GM21515 (cell line): ENCODE data around the gene KIAA1671.

Experiments
- ATAC-seq: cut with Tn5 transposase; IDR thresholded peaks from one replicate; pipeline ENCODE4 v1.9.1; 2021; ENCODE audit not compliant: unreplicated experiment

KIAA1671 gene

DNA sequence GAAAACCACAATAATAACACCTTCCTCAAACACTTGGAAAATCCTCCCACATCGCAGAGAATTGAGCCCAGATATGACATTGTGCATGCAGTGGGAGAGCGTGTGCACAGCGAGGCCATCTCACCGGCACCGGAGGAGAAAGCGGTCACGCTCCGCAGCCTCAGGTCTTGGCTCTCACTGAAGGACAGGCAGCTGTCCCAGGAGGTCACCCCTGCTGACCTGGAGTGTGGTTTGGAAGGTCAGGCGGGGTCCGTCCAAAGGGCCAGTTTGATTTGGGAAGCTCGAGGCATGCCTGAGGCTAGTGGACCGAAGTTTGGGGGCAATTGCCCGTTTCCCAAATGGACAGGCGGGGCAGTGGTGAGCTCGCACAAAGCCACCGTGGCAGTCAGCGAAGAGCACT, 86.7 kb downstream of the KIAA1671 start:
- ATAC-seq, result no peak

GRCh38 chr22:25039754-25040153, 87.2 kb downstream of the KIAA1671 start:
- no peak for ATAC-seq

- ATAC-seq, result no peak
Measured at GRCh38 chr22:25045159-25045558, 92.6 kb downstream of the KIAA1671 start.

- ATAC-seq, result no peak
Measured at GRCh38 chr22:25048071-25048470, 95.6 kb downstream of the KIAA1671 start.

DNA sequence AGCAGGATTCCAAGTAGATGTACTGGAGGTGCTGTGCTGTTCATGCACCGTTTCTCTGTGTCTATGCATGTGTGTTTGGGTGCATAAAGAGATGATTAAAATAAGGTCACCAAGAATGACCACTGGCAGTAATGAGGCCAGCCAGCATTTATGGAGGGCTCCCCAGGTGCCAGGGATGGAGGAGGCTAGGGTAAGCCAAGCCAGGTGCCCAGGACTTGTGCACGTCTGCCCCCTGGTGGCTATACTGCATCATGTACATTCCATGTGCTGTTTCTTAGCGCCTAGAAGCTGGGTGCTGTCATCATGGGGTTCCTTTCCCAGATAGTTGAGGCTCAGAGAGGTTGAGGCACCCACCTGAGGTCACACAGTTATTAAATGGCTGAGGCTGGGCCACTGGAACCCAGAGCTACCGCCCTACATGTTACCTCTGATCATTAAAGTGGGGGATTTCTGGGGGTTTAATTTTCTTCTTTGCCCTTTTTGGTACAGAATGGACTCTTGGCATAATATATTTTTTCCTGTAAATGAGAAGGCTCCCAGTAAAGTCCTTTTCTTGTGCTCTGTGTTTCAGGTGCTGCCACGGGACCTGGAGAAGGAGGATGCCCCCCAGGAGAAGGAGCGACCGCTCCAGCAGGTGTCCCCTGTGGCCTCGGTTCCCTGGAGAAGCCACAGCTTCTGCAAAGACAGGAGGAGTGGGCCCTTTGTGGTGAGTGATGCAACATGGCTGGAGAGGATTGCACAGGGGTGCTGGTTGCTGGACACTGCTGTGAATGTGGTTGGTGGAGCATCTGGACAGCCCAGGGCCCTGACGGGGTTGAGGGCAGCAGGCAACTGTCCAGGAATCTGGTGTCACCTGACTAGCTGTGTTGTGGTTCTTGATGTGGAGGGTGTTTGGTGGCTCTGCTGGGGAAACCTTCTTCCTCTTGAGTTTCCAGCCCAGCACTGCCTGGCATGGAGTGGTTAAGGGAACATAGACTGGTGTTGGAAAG, 96.4 kb downstream of the KIAA1671 start:
- ATAC-seq, result peak; percentile 49

GRCh38 chr22:25049770-25050169, 97.3 kb downstream of the KIAA1671 start:
- ATAC-seq, result no peak

- no peak for ATAC-seq
Measured at GRCh38 chr22:25050566-25050965, 98.0 kb downstream of the KIAA1671 start.

DNA sequence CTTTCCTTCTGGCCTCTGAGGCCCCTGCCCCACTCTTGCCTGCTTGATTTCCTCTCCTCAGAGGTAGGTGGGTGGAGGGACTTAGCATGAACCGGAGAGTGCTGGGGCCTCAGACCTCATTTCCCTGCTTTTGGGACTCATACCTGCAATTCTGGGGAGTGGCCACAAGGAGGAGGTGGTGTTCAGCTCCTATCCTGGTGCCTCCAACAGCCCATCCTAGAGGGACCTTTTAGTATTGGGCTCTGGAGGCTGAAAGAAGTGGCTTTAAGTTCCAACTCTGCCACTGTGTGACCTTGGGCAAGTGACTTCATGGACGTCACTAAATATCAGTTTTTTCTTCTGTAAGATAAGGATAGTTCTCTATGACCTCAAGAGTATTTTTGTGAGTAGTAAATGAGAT, 98.6 kb downstream of the KIAA1671 start:
- ATAC-seq, result no peak

GRCh38 chr22:25051983-25052710, 99.6 kb downstream of the KIAA1671 start:
- ATAC-seq, result no peak

GRCh38 chr22:25053153-25053805, 100.8 kb downstream of the KIAA1671 start:
- no peak for ATAC-seq

GRCh38 chr22:25054943-25055511, 102.5 kb downstream of the KIAA1671 start:
- no peak for ATAC-seq

DNA sequence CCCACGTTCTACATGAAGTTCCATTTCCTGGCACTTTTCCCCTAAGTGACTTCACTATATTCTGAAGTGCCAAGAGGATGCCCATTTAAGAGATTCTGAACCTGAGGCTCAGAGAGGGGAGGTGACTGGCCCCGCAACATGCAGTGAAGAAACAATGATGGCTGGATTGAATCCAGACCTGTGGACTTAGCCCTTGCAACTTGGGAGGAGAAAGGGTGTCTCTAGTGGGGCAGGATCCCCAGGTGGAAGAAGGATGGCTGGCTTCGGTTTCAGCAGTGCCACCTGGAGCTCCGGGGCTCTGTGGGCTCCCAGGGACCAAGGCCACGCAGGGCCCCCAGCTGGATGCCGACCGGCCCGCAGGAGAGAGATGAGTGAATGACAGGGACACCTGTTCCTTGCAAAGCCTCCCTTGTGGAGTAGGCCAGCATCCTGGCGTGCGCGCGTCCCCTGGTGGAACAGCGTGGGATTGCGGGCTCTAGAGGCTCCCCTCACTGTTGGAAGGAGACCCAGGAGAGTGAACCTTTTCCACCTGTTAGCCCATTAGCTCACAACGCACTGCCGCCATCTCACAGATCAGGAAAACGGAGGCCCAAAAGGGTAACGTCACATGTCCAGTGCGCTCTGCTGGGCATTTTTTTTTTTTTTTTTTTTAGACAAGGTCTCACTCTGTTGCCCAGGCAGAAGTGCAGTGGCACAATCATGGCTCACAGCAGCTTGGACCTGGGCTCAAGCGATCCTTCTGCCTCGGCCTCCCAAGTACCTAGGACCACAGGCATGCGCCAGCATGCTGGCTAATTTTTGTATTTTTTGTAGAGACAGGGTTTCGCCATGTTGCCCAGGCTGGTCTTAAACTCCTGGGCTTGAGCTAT, 104.7 kb downstream of the KIAA1671 start:
- peak; percentile 48 for ATAC-seq

DNA sequence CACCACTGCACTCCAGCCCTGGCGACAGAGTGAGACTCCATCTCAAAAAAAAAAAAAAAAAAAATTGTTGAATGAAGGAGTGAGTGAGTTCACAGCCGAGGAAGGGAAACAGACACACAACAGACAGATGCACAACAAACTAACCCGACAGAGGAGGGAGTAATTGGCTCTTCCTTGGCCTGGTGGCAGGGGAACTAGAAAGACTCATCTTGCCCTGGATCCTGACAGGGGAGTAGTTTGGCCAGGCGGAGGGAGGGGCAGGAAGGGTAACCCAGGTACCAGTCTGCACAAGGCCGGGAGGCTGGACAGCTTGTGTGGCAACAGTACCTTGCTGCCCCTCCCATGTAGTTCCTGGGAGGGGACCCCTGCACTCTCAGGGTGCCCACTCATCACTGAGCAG, 106.9 kb downstream of the KIAA1671 start:
- ATAC-seq, result no peak

- no peak for ATAC-seq
Measured at GRCh38 chr22:25060522-25061071, 108.1 kb downstream of the KIAA1671 start.

DNA sequence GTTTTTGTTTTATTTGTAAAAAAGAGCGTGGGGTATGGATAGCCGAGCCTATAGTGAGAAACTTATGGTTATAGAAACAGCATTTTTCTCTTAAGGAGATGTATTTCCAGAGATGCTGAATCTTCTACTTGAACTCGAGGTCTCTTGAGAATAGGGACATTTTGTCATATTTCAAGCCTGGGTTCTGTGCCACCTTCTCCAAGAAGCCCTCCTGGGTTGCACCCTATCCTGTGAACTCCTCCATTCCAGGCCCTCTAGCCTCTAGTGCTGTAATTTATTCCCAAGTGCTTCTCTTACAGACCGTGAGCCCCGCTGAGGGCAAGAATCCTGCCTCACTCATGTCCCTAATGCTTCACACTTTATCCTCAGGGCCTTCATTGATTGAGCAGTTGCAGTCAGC, 108.6 kb downstream of the KIAA1671 start:
- no peak for ATAC-seq

DNA sequence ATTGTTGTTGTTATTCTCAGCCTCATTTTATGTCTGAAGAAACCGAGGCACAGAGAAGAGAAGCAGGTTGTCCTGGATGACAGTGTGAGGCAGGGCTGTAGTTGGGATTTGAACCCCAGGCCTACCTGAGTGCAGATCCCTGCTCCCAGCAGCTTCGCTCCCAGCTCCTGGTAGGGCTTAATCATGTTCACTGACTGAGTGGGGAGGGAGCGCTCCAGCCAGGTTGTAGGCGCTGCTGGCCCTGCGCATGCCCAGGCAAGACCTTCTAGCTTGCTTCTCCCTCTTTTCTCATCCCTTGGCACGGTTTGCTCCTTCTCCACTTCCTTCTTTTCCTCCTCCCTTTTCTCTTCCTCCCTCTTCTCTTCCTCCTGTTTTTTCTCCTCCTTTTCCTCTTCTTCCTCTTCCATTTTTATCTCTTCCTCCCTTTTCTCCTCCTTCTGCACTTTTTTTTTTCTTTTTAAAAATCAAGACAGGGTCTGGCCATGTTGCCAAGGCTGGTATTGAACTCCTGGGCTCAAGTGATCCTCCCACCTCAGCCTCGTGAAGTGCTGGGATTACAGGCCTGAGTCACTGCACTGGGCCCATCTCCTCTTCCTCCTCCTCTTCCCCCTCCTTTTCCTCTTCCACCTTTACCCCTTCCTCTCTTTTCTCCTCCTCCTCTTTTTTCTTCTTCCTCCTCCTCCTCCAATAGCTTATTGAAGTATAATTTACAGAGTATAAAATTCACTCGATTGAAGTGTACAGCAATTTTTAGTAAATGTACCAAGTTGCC, 109.3 kb downstream of the KIAA1671 start:
- no peak for ATAC-seq

DNA sequence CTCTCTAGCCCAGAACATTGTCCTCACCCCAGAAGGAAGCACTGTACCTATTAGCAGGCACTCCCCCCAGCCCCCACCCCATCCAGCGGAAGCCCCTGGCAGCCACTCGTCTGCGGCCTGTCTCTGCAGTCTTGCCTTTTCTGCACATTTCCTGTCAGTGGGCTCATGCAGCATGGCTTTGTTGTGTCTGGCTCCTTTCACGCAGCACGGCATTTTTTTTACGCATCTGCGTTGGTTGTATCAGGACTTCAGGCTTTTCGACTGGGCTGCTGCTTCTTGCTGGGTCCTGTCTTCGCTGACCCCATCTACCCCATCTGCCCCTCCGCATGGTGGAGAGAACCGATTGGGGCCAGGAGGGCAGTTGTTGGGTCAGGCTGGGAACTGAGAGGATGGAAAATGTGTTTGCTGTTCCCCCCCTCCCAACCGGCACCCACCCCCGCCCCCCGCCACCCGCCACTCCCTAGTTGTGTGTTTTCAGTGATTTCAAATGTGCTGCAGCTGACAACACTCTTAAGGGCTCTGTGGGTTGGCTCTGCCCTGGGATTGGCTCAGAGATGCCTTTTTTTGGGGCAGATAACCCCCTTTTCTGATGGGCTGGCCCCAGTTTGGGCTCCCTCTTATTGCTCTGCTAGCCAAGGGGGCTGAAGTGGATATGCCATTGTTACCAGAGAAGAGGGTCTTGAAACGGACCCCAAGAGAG, 110.0 kb downstream of the KIAA1671 start:
- no peak for ATAC-seq

GRCh38 chr22:25064894-25065560, 112.5 kb downstream of the KIAA1671 start:
- ATAC-seq, result no peak
